ENCODE measurements around the gene SHISA6.

SHISA6 gene

GRCh38 chr17:11459861-11460331 is 218.9 kb downstream of the SHISA6 start:
- no peaks in the 10 kb centered on the region for H3K9me3 ChIP-seq (ENCODE audit: control insufficient read depth in 2 of 2, low read length in 2 of 2)
- no peak overlapping the region for H3K9ac ChIP-seq (ENCODE audit: low read depth in 1 of 2, low read length in 2 of 2)
- no peaks in the 10 kb centered on the region for H3K27me3 ChIP-seq (ENCODE audit: control insufficient read depth in 2 of 2, insufficient read depth in 2 of 2, low read length in 2 of 2)
- no peak overlapping the region for H3K4me3 ChIP-seq (ENCODE audit: low read length in 2 of 2)
- H3K4me1 ChIP-seq (ENCODE audit: control insufficient read depth in 2 of 2, insufficient read depth in 2 of 2, low read length in 2 of 2): no peaks in the 10 kb centered on the region
- no peak overlapping the region for H3K27ac ChIP-seq (ENCODE audit: low read depth in 2 of 2, low read length in 2 of 2)
- H3K36me3 ChIP-seq (ENCODE audit: control insufficient read depth in 2 of 2, insufficient read depth in 2 of 2, low read length in 2 of 2): no peaks in the 10 kb centered on the region

- no peak overlapping the region for H3K9ac ChIP-seq (ENCODE audit: low read depth in 1 of 2, low read length in 2 of 2)
- H3K4me1 ChIP-seq (ENCODE audit: control insufficient read depth in 2 of 2, insufficient read depth in 2 of 2, low read length in 2 of 2): no peaks in the 10 kb centered on the region
- no peaks in the 10 kb centered on the region for H3K36me3 ChIP-seq (ENCODE audit: control insufficient read depth in 2 of 2, insufficient read depth in 2 of 2, low read length in 2 of 2)
- no peak overlapping the region for H3K27ac ChIP-seq (ENCODE audit: low read depth in 2 of 2, low read length in 2 of 2)
- no peaks in the 10 kb centered on the region for H3K27me3 ChIP-seq (ENCODE audit: control insufficient read depth in 2 of 2, insufficient read depth in 2 of 2, low read length in 2 of 2)
- H3K9me3 ChIP-seq (ENCODE audit: control insufficient read depth in 2 of 2, low read length in 2 of 2): no peaks in the 10 kb centered on the region
- H3K4me3 ChIP-seq (ENCODE audit: low read length in 2 of 2): no peak overlapping the region
Observed at GRCh38 chr17:11461993-11462548, 221.1 kb downstream of the SHISA6 start.

GRCh38 chr17:11467639-11468038 is 226.6 kb downstream of the SHISA6 start:
- H3K27me3 ChIP-seq (ENCODE audit: control insufficient read depth in 2 of 2, insufficient read depth in 2 of 2, low read length in 2 of 2): no peaks in the 10 kb centered on the region
- H3K4me3 ChIP-seq (ENCODE audit: low read length in 2 of 2): no peak overlapping the region
- no peak overlapping the region for H3K9ac ChIP-seq (ENCODE audit: low read depth in 1 of 2, low read length in 2 of 2)
- no peaks in the 10 kb centered on the region for H3K4me1 ChIP-seq (ENCODE audit: control insufficient read depth in 2 of 2, insufficient read depth in 2 of 2, low read length in 2 of 2)
- H3K9me3 ChIP-seq (ENCODE audit: control insufficient read depth in 2 of 2, low read length in 2 of 2): no peaks in the 10 kb centered on the region
- H3K27ac ChIP-seq (ENCODE audit: low read depth in 2 of 2, low read length in 2 of 2): no peak overlapping the region
- no peaks in the 10 kb centered on the region for H3K36me3 ChIP-seq (ENCODE audit: control insufficient read depth in 2 of 2, insufficient read depth in 2 of 2, low read length in 2 of 2)

GRCh38 chr17:11485336-11486100 is 244.5 kb downstream of the SHISA6 start:
- Histone ChIP-seq H3K4me1 (ENCODE audit: control insufficient read depth in 2 of 2, insufficient read depth in 2 of 2, low read length in 2 of 2) (no peaks in the 10 kb centered on the region), H3K9ac (ENCODE audit: low read depth in 1 of 2, low read length in 2 of 2) (no peak overlapping the region)

GRCh38 chr17:11486101-11486867 is 245.3 kb downstream of the SHISA6 start:
- H3K4me3 ChIP-seq (ENCODE audit: low read length in 2 of 2): no peak overlapping the region
- H3K27ac ChIP-seq (ENCODE audit: low read depth in 2 of 2, low read length in 2 of 2): no peak overlapping the region
- H3K9me3 ChIP-seq (ENCODE audit: control insufficient read depth in 2 of 2, low read length in 2 of 2): no peaks in the 10 kb centered on the region
- no peaks in the 10 kb centered on the region for H3K27me3 ChIP-seq (ENCODE audit: control insufficient read depth in 2 of 2, insufficient read depth in 2 of 2, low read length in 2 of 2)
- no peaks in the 10 kb centered on the region for H3K36me3 ChIP-seq (ENCODE audit: control insufficient read depth in 2 of 2, insufficient read depth in 2 of 2, low read length in 2 of 2)
- H3K4me1 ChIP-seq (ENCODE audit: control insufficient read depth in 2 of 2, insufficient read depth in 2 of 2, low read length in 2 of 2): no peaks in the 10 kb centered on the region
- H3K9ac ChIP-seq (ENCODE audit: low read depth in 1 of 2, low read length in 2 of 2): no peak overlapping the region

More at GRCh38 chr17:11485336-11486100, 244.5 kb downstream of the SHISA6 start:
- Histone ChIP-seq H3K36me3 (ENCODE audit: control insufficient read depth in 2 of 2, insufficient read depth in 2 of 2, low read length in 2 of 2) (no peaks in the 10 kb centered on the region), H3K27ac (ENCODE audit: low read depth in 2 of 2, low read length in 2 of 2) (no peak overlapping the region), H3K4me3 (ENCODE audit: low read length in 2 of 2) (no peak overlapping the region), H3K27me3 (ENCODE audit: control insufficient read depth in 2 of 2, insufficient read depth in 2 of 2, low read length in 2 of 2) (no peaks in the 10 kb centered on the region), H3K9me3 (ENCODE audit: control insufficient read depth in 2 of 2, low read length in 2 of 2) (no peaks in the 10 kb centered on the region)

- H3K9ac ChIP-seq (ENCODE audit: low read depth in 1 of 2, low read length in 2 of 2): no peak overlapping the region
- no peaks in the 10 kb centered on the region for H3K27me3 ChIP-seq (ENCODE audit: control insufficient read depth in 2 of 2, insufficient read depth in 2 of 2, low read length in 2 of 2)
- H3K4me1 ChIP-seq (ENCODE audit: control insufficient read depth in 2 of 2, insufficient read depth in 2 of 2, low read length in 2 of 2): no peaks in the 10 kb centered on the region
- no peak overlapping the region for H3K4me3 ChIP-seq (ENCODE audit: low read length in 2 of 2)
- no peaks in the 10 kb centered on the region for H3K36me3 ChIP-seq (ENCODE audit: control insufficient read depth in 2 of 2, insufficient read depth in 2 of 2, low read length in 2 of 2)
- no peaks in the 10 kb centered on the region for H3K9me3 ChIP-seq (ENCODE audit: control insufficient read depth in 2 of 2, low read length in 2 of 2)
- no peak overlapping the region for H3K27ac ChIP-seq (ENCODE audit: low read depth in 2 of 2, low read length in 2 of 2)
Observed at GRCh38 chr17:11486868-11487310, 245.9 kb downstream of the SHISA6 start.

- Histone ChIP-seq H3K9me3 (ENCODE audit: control insufficient read depth in 2 of 2, low read length in 2 of 2) (no peaks in the 10 kb centered on the region), H3K36me3 (ENCODE audit: control insufficient read depth in 2 of 2, insufficient read depth in 2 of 2, low read length in 2 of 2) (no peaks in the 10 kb centered on the region), H3K9ac (ENCODE audit: low read depth in 1 of 2, low read length in 2 of 2) (no peak overlapping the region), H3K27me3 (ENCODE audit: control insufficient read depth in 2 of 2, insufficient read depth in 2 of 2, low read length in 2 of 2) (no peaks in the 10 kb centered on the region), H3K27ac (ENCODE audit: low read depth in 2 of 2, low read length in 2 of 2) (no peak overlapping the region), H3K4me1 (ENCODE audit: control insufficient read depth in 2 of 2, insufficient read depth in 2 of 2, low read length in 2 of 2) (no peaks in the 10 kb centered on the region), H3K4me3 (ENCODE audit: low read length in 2 of 2) (no peak overlapping the region)
Observed at GRCh38 chr17:11487469-11487868, 246.5 kb downstream of the SHISA6 start.

- no peaks in the 10 kb centered on the region for H3K9me3 ChIP-seq (ENCODE audit: control insufficient read depth in 2 of 2, low read length in 2 of 2)
Observed at GRCh38 chr17:11488407-11488806, 247.4 kb downstream of the SHISA6 start.

GRCh38 chr17:11490171-11490755 is 249.2 kb downstream of the SHISA6 start:
- H3K27ac ChIP-seq (ENCODE audit: low read depth in 2 of 2, low read length in 2 of 2): no peak overlapping the region
- H3K9me3 ChIP-seq (ENCODE audit: control insufficient read depth in 2 of 2, low read length in 2 of 2): no peaks in the 10 kb centered on the region
- H3K9ac ChIP-seq (ENCODE audit: low read depth in 1 of 2, low read length in 2 of 2): no peak overlapping the region
- H3K4me3 ChIP-seq (ENCODE audit: low read length in 2 of 2): no peak overlapping the region
- H3K27me3 ChIP-seq (ENCODE audit: control insufficient read depth in 2 of 2, insufficient read depth in 2 of 2, low read length in 2 of 2): no peaks in the 10 kb centered on the region
- no peaks in the 10 kb centered on the region for H3K4me1 ChIP-seq (ENCODE audit: control insufficient read depth in 2 of 2, insufficient read depth in 2 of 2, low read length in 2 of 2)
- no peaks in the 10 kb centered on the region for H3K36me3 ChIP-seq (ENCODE audit: control insufficient read depth in 2 of 2, insufficient read depth in 2 of 2, low read length in 2 of 2)

More at GRCh38 chr17:11488407-11488806, 247.4 kb downstream of the SHISA6 start:
- Histone ChIP-seq H3K27me3 (ENCODE audit: control insufficient read depth in 2 of 2, insufficient read depth in 2 of 2, low read length in 2 of 2) (no peaks in the 10 kb centered on the region), H3K4me1 (ENCODE audit: control insufficient read depth in 2 of 2, insufficient read depth in 2 of 2, low read length in 2 of 2) (no peaks in the 10 kb centered on the region), H3K36me3 (ENCODE audit: control insufficient read depth in 2 of 2, insufficient read depth in 2 of 2, low read length in 2 of 2) (no peaks in the 10 kb centered on the region), H3K27ac (ENCODE audit: low read depth in 2 of 2, low read length in 2 of 2) (no peak overlapping the region), H3K4me3 (ENCODE audit: low read length in 2 of 2) (no peak overlapping the region), H3K9ac (ENCODE audit: low read depth in 1 of 2, low read length in 2 of 2) (no peak overlapping the region)

GRCh38 chr17:11492511-11492910 is 251.5 kb downstream of the SHISA6 start:
- Histone ChIP-seq H3K9me3 (ENCODE audit: control insufficient read depth in 2 of 2, low read length in 2 of 2) (no peaks in the 10 kb centered on the region), H3K4me1 (ENCODE audit: control insufficient read depth in 2 of 2, insufficient read depth in 2 of 2, low read length in 2 of 2) (no peaks in the 10 kb centered on the region), H3K36me3 (ENCODE audit: control insufficient read depth in 2 of 2, insufficient read depth in 2 of 2, low read length in 2 of 2) (no peaks in the 10 kb centered on the region), H3K4me3 (ENCODE audit: low read length in 2 of 2) (no peak overlapping the region), H3K27ac (ENCODE audit: low read depth in 2 of 2, low read length in 2 of 2) (no peak overlapping the region), H3K27me3 (ENCODE audit: control insufficient read depth in 2 of 2, insufficient read depth in 2 of 2, low read length in 2 of 2) (no peaks in the 10 kb centered on the region), H3K9ac (ENCODE audit: low read depth in 1 of 2, low read length in 2 of 2) (no peak overlapping the region)

All from mucosa of rectum (tissue), 2 donors.